SK-N-SH (cell line): ENCODE results near the gene LRP1-AS. TPM values are rescaled to one million over a fixed set of nuclear protein-coding genes. Genes with fewer than 3 reads are reported as not detected.

Source experiments
- CTCF ChIA-PET: fragments of 300-600, 350-600 bp; formaldehyde crosslinking; extraction: SDS; loops from one replicate; lab custom pipeline; 2021; lab: Yijun Ruan, JAX
- POLR2A ChIA-PET: fragments of 350-600 bp; sonication (Branson Sonifier 250); formaldehyde crosslinking; extraction: SDS; loops from one replicate; lab custom pipeline; 2020; ENCODE audit warnings: antibody characterized with exemption, inconsistent platforms; lab: Yijun Ruan, JAX
- DNase-seq: peaks from one replicate; pipeline ENCODE4 v3.0.0; 2012
- H2AFZ ChIP-seq: fragments of 200-600 bp; sonication (generic); 2 replicates; pipeline ENCODE4 v1.8.1; 2016; ENCODE audit warnings: antibody characterized with exemption, mild to moderate bottlenecking, low read depth
- H3F3A ChIP-seq: fragments of 200-600 bp; sonication (generic); replicated peaks from 2 replicates; pipeline ENCODE3; 2016; ENCODE audit warnings: antibody characterized with exemption, mild to moderate bottlenecking; ENCODE audit not compliant: insufficient read depth
- H3K27ac ChIP-seq, 2 experiments: fragments of 200-500 bp in 1 of 2; fragments of 200-600 bp in 1 of 2; sonication (Bioruptor generic) in 1 of 2; sonication (generic), shearing (Covaris generic) in 1 of 2; 2 replicates each; pipeline versions ENCODE4 v1.5.1 to v1.6.1; 2014 to 2016; ENCODE audit warnings: low read depth in 2 of 2, inconsistent platforms in 1 of 2, low read length in 1 of 2, mild to moderate bottlenecking in 1 of 2, mixed read lengths in 1 of 2
- H3K27me3 ChIP-seq: fragments of 200-600 bp; sonication (generic), shearing (Covaris generic); 2 replicates; pipeline ENCODE4 v1.6.1; 2016; ENCODE audit warnings: mixed run types; ENCODE audit not compliant: insufficient read depth
- H3K36me3 ChIP-seq, 2 experiments: fragments of 200-500 bp in 1 of 2; fragments of 200-600 bp in 1 of 2; sonication (Bioruptor generic) in 1 of 2; sonication (generic) in 1 of 2; replicated peaks in 1 of 2; 2 replicates each; pipeline versions ENCODE3 to v1.5.1; 2014 to 2016; ENCODE audit warnings: low read length in 1 of 2, mild to moderate bottlenecking in 1 of 2; ENCODE audit not compliant: insufficient read depth in 2 of 2, control insufficient read depth in 1 of 2
- H3K4me1 ChIP-seq, 2 experiments: fragments of 200-500 bp in 1 of 2; fragments of 200-600 bp in 1 of 2; sonication (Bioruptor generic) in 1 of 2; sonication (generic), shearing (Covaris generic) in 1 of 2; 2 replicates each; pipeline versions ENCODE4 v1.5.1 to v1.6.1; 2014 to 2016; ENCODE audit warnings: low read depth in 1 of 2, low read length in 1 of 2, mixed run types in 1 of 2; ENCODE audit not compliant: insufficient read depth in 2 of 2, control insufficient read depth in 1 of 2
- H3K4me2 ChIP-seq: fragments of 200-600 bp; sonication (generic), shearing (Covaris generic); 2 replicates; pipeline ENCODE4 v1.6.1; 2017; ENCODE audit warnings: mixed run types
- H3K4me3 ChIP-seq, 2 experiments: fragments of 200-500 bp in 1 of 2; fragments of 200-600 bp in 1 of 2; sonication (Bioruptor generic) in 1 of 2; sonication (generic), shearing (Covaris generic) in 1 of 2; 2 replicates each; pipeline versions ENCODE4 v1.5.1 to v1.8.1; 2014 to 2016; ENCODE audit warnings: low read depth in 2 of 2, inconsistent platforms in 1 of 2, low read length in 1 of 2, mild to moderate bottlenecking in 1 of 2, mixed read lengths in 1 of 2, moderate library complexity in 1 of 2
- H3K79me2 ChIP-seq: fragments of 200-600 bp; sonication (generic); 2 replicates; pipeline ENCODE4 v1.8.1; 2017; ENCODE audit warnings: mild to moderate bottlenecking; ENCODE audit not compliant: insufficient read depth
- H3K9ac ChIP-seq: fragments of 200-600 bp; sonication (generic); 2 replicates; pipeline ENCODE4 v1.6.1; 2017; ENCODE audit warnings: mixed run types
- H3K9me2 ChIP-seq: fragments of 200-600 bp; sonication (generic); 2 replicates; pipeline ENCODE4 v1.6.1; 2017; ENCODE audit warnings: mixed run types
- H3K9me3 ChIP-seq: fragments of 200-600 bp; sonication (generic); 2 replicates; pipeline ENCODE4 v1.6.1; 2017; ENCODE audit warnings: mixed run types, mild to moderate bottlenecking, moderate library complexity
- H4K20me1 ChIP-seq: fragments of 200-600 bp; sonication (generic); 2 replicates; pipeline ENCODE4 v1.6.1; 2017; ENCODE audit warnings: mild to moderate bottlenecking, mixed run types; ENCODE audit not compliant: insufficient read depth
- CHD2 ChIP-seq: fragments of 150-350 bp; IDR thresholded peaks from 2 replicates; pipeline ENCODE4 v1.6.1; 2018; ENCODE audit warnings: low read length; ENCODE audit not compliant: partially characterized antibody
- EZH2phosphoT487 ChIP-seq: fragments of 200-600 bp; sonication (generic); IDR thresholded peaks from 2 replicates; pipeline ENCODE4 v1.6.1; 2017; ENCODE audit warnings: low read depth, mixed run types, mild to moderate bottlenecking, antibody characterized with exemption, moderate library complexity, borderline replicate concordance
- FOSL2 ChIP-seq: IDR thresholded peaks from 2 replicates; pipeline ENCODE4 v1.4.0; 2012; ENCODE audit warnings: low read depth, mild to moderate bottlenecking, moderate library complexity, borderline replicate concordance
- FOXM1 ChIP-seq: IDR thresholded peaks from 2 replicates; pipeline ENCODE4 v1.4.0; 2012; ENCODE audit warnings: low read depth, mild to moderate bottlenecking
- GABPA ChIP-seq: IDR thresholded peaks from 2 replicates; pipeline ENCODE4 v1.4.0; 2012; ENCODE audit warnings: low read depth, mild to moderate bottlenecking
- NFIC ChIP-seq: IDR thresholded peaks from 2 replicates; pipeline ENCODE4 v1.4.0; 2012; ENCODE audit warnings: borderline replicate concordance
- POLR2AphosphoS5 ChIP-seq: IDR thresholded peaks from 2 replicates; pipeline ENCODE4 v1.6.1; 2012; ENCODE audit warnings: low read depth, low read length
- RAD21 ChIP-seq: IDR thresholded peaks from 2 replicates; pipeline ENCODE4 v1.6.1; 2012; ENCODE audit warnings: mild to moderate bottlenecking, low read length
- SIN3A ChIP-seq: IDR thresholded peaks from 2 replicates; pipeline ENCODE4 v1.6.1; 2012; ENCODE audit warnings: low read depth, mild to moderate bottlenecking, low read length, moderate library complexity, borderline replicate concordance
- SMC3 ChIP-seq: IDR thresholded peaks from 2 replicates; pipeline ENCODE4 v1.6.1; 2012; ENCODE audit warnings: low read depth, low read length, improper control_type of control experiment
- WGBS: methylation state at CpG from one replicate; pipeline ENCODE4 v1.1.6; 2017; ENCODE audit warnings: low lambda C conversion rate; 5-methylcytosine and 5-hydroxymethylcytosine counted together
- polyA plus RNA-seq, 3 experiments: library from polyadenylated mRNA; depleted of rRNA; stranded (reverse); fragments of >200 nt; gene quantifications; 2 replicates each; pipeline ENCODE4 v1.2.3, GENCODE V29; 2012
- TF ChIP-seq, protein P1 (sequence below): IDR thresholded peaks from 2 replicates; pipeline ENCODE4 v1.6.1; 2012; ENCODE audit warnings: mild to moderate bottlenecking, low read depth, low read length, moderate library complexity
- TF ChIP-seq, protein P2 (sequence below): IDR thresholded peaks from 2 replicates; pipeline ENCODE4 v1.4.0; 2012; ENCODE audit warnings: low read depth, borderline replicate concordance
- TF ChIP-seq, protein P3 (sequence below): fragments of 200-600 bp; sonication (generic); IDR thresholded peaks from 2 replicates; pipeline ENCODE4 v1.6.1; 2017; ENCODE audit warnings: antibody characterized with exemption, mild to moderate bottlenecking, moderate library complexity

The LRP1-AS gene
- polyA plus RNA-seq, 1 of the 3 experiments (the other 2 are of a cell fraction): not detected

DNA sequence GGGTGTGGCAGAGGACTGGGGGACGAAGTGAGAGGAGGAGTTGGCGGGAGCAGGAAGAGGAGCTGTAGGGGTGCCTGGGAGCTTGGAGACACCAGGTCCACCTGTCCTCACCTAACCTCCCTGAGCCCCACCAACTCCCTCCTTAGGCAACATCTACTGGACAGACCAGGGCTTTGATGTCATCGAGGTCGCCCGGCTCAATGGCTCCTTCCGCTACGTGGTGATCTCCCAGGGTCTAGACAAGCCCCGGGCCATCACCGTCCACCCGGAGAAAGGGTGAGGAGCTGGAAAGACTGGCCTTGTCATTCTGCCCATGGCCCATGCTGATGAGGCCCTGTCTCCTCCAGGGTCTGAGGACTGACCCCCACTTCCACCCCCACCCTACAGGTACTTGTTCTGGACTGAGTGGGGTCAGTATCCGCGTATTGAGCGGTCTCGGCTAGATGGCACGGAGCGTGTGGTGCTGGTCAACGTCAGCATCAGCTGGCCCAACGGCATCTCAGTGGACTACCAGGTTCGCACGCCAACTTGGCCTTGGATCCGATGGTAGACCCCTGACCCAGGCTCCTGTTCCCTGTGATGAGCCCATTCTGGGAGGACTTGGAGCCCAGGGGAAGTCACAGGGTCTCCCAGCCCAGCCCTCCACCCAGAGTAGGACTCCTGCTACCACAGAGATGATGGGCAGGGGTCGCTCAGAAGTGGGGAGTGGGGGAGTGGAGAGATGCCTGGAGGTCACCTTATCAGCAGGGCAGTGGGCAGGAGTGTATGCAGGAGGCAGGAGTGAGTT lies 36.7 kb upstream of the LRP1-AS start:
- Histone ChIP-seq H4K20me1 (no peaks in the 10 kb centered on the region), H3K9ac (no peak overlapping the region), H3K4me2 (no peak overlapping the region), H3K36me3 (peaks cover 26 to 78% of the 10 kb centered on the region in 2 experiments), H2AFZ (no peak overlapping the region), H3F3A (peaks cover 10% of the 10 kb centered on the region)
- POLR2A ChIA-PET: no interaction called here
- CTCF ChIA-PET: interaction anchor here (0.9 to 31.5 kb wide), 12 partner anchors 10 to 121 kb away, joined by 3 to 616 read pairs (median 12); partner anchors contain the start of genes LRP1, LRP1-AS, NEMP1 and STAT6
- 86% methylated on average over 9 of the region's 22 CpGs for WGBS
- DNase-seq: no peak
- no peak for TF ChIP-seq FOXM1
- TF ChIP-seq FOSL2: no peak
- TF ChIP-seq EZH2phosphoT487: no peak
- TF ChIP-seq SIN3A: no peak
- TF ChIP-seq POLR2AphosphoS5: no peak
- TF ChIP-seq, all 33 proteins: peak for 0
- H3K4me3 ChIP-seq: no peak overlapping the region
- no peaks in the 10 kb centered on the region for H3K9me3 ChIP-seq
- no peaks in the 10 kb centered on the region for H3K27me3 ChIP-seq
- no peaks in the 10 kb centered on the region for H3K79me2 ChIP-seq
- H3K4me1 ChIP-seq: no peaks in the 10 kb centered on the region
- no peaks in the 10 kb centered on the region for H3K9me2 ChIP-seq
- no peak overlapping the region for H3K27ac ChIP-seq

DNA sequence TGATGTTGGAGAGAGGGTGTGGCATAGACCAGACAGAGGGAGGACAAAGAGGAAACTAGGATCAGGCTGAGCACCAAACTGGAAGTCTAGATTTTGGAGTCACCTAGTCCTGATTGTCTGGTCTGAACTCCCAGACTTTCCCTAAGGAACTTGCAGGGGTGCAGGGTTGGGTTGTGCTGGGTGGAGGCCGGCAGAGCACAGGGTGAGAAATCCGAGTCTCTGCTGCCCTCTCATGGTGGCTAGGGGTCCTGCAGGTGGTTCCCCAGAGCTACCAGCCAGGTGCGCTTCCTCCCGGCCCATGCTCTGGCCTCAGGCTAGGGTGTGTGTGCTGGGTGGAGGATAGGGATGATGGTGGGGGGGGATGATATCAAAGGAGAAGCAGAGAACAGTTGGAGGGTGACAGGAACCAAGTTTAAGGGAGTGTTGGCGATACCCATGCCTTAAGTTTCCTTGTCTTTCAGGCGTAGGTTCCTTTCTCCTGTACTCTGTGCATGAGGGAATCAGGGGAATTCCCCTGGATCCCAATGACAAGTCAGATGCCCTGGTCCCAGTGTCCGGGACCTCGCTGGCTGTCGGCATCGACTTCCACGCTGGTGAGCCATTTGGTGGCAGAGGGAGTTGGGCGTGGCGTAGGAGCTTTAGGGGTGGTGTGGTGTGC lies 35.6 kb upstream of the LRP1-AS start:
- H3K27ac ChIP-seq: no peak overlapping the region
- H3K9me3 ChIP-seq: no peaks in the 10 kb centered on the region
- no peak overlapping the region for H2AFZ ChIP-seq
- 58% methylated on average over 11 of the region's 13 CpGs for WGBS
- H3K9me2 ChIP-seq: no peaks in the 10 kb centered on the region
- no peaks in the 10 kb centered on the region for H3K4me1 ChIP-seq
- no peak for TF ChIP-seq GABPA
- TF ChIP-seq SMC3: peak; percentile 74
- TF ChIP-seq RAD21: peak; percentile 90
- TF ChIP-seq, protein P1, sequence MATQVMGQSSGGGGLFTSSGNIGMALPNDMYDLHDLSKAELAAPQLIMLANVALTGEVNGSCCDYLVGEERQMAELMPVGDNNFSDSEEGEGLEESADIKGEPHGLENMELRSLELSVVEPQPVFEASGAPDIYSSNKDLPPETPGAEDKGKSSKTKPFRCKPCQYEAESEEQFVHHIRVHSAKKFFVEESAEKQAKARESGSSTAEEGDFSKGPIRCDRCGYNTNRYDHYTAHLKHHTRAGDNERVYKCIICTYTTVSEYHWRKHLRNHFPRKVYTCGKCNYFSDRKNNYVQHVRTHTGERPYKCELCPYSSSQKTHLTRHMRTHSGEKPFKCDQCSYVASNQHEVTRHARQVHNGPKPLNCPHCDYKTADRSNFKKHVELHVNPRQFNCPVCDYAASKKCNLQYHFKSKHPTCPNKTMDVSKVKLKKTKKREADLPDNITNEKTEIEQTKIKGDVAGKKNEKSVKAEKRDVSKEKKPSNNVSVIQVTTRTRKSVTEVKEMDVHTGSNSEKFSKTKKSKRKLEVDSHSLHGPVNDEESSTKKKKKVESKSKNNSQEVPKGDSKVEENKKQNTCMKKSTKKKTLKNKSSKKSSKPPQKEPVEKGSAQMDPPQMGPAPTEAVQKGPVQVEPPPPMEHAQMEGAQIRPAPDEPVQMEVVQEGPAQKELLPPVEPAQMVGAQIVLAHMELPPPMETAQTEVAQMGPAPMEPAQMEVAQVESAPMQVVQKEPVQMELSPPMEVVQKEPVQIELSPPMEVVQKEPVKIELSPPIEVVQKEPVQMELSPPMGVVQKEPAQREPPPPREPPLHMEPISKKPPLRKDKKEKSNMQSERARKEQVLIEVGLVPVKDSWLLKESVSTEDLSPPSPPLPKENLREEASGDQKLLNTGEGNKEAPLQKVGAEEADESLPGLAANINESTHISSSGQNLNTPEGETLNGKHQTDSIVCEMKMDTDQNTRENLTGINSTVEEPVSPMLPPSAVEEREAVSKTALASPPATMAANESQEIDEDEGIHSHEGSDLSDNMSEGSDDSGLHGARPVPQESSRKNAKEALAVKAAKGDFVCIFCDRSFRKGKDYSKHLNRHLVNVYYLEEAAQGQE: 0 out of 2 replicates have a peak, but pooled peaks have one; percentile 13
- 0 out of 2 replicates have a peak, but pooled peaks have one; percentile 13 for TF ChIP-seq POLR2AphosphoS5
- no peak for TF ChIP-seq NFIC
- TF ChIP-seq, protein P2, sequence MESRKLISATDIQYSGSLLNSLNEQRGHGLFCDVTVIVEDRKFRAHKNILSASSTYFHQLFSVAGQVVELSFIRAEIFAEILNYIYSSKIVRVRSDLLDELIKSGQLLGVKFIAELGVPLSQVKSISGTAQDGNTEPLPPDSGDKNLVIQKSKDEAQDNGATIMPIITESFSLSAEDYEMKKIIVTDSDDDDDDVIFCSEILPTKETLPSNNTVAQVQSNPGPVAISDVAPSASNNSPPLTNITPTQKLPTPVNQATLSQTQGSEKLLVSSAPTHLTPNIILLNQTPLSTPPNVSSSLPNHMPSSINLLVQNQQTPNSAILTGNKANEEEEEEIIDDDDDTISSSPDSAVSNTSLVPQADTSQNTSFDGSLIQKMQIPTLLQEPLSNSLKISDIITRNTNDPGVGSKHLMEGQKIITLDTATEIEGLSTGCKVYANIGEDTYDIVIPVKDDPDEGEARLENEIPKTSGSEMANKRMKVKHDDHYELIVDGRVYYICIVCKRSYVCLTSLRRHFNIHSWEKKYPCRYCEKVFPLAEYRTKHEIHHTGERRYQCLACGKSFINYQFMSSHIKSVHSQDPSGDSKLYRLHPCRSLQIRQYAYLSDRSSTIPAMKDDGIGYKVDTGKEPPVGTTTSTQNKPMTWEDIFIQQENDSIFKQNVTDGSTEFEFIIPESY: no peak
- no peak for TF ChIP-seq CHD2
- TF ChIP-seq, protein P3, sequence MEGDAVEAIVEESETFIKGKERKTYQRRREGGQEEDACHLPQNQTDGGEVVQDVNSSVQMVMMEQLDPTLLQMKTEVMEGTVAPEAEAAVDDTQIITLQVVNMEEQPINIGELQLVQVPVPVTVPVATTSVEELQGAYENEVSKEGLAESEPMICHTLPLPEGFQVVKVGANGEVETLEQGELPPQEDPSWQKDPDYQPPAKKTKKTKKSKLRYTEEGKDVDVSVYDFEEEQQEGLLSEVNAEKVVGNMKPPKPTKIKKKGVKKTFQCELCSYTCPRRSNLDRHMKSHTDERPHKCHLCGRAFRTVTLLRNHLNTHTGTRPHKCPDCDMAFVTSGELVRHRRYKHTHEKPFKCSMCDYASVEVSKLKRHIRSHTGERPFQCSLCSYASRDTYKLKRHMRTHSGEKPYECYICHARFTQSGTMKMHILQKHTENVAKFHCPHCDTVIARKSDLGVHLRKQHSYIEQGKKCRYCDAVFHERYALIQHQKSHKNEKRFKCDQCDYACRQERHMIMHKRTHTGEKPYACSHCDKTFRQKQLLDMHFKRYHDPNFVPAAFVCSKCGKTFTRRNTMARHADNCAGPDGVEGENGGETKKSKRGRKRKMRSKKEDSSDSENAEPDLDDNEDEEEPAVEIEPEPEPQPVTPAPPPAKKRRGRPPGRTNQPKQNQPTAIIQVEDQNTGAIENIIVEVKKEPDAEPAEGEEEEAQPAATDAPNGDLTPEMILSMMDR: peak; percentile 87
- peak; percentile 96 for DNase-seq
- peaks cover 10% of the 10 kb centered on the region for H3F3A ChIP-seq
- no peaks in the 10 kb centered on the region for H3K27me3 ChIP-seq
- H3K4me2 ChIP-seq: no peak overlapping the region
- H3K4me3 ChIP-seq: no peak overlapping the region
- peaks cover 36 to 80% of the 10 kb centered on the region in 2 experiments for H3K36me3 ChIP-seq
- POLR2A ChIA-PET: interaction anchor here (1.0 kb wide), 2 partner anchors 56 to 60 kb away, joined by 3 to 7 read pairs; no protein-coding TSS in a partner anchor
- no peaks in the 10 kb centered on the region for H3K79me2 ChIP-seq
- CTCF ChIA-PET: interaction anchor here (0.6 to 31.5 kb wide), 25 partner anchors 11 to 400 kb away, joined by 3 to 616 read pairs (median 5); partner anchors contain the start of genes LRP1, LRP1-AS, NEMP1 and STAT6
- no peaks in the 10 kb centered on the region for H4K20me1 ChIP-seq
- H3K9ac ChIP-seq: no peak overlapping the region
